Measurements from ENCODE around the gene PTGDR2.

PTGDR2 gene

GRCh38 chr11:60821827-60822599 lies 33.7 kb downstream of the PTGDR2 start:
- DNase-seq (ENCODE audit: low read depth, low spot score): no peak
- Histone ChIP-seq H3K9ac (ENCODE audit: insufficient read length, low read depth) (no peak overlapping the region), H3K4me1 (ENCODE audit: insufficient read depth, insufficient read length) (peaks cover 7% of the 10 kb centered on the region)

GRCh38 chr11:60818057-60818456 lies 37.7 kb downstream of the PTGDR2 start:
- Histone ChIP-seq H3K9me3 (ENCODE audit: insufficient read depth, low read length) (peaks cover 12% of the 10 kb centered on the region), H3K27me3 (ENCODE audit: insufficient read depth, insufficient read length) (no peaks in the 10 kb centered on the region), H3K4me3 (ENCODE audit: insufficient read length, low read depth) (no peak overlapping the region), H3K4me1 (ENCODE audit: insufficient read depth, insufficient read length) (peaks cover 7% of the 10 kb centered on the region), H3K36me3 (ENCODE audit: insufficient read depth, insufficient read length, low read length) (no peaks in the 10 kb centered on the region), H3K9ac (ENCODE audit: insufficient read length, low read depth) (no peak overlapping the region)
- DNase-seq (ENCODE audit: low read depth, low spot score): no peak
- TF ChIP-seq ZNF274 (IDR thresholded peaks at IDR 0.05; ENCODE audit: low read depth, low read length): no peak
- no peak for TF ChIP-seq SUZ12 (IDR thresholded peaks at IDR 0.05; ENCODE audit: extremely low read depth, insufficient read depth, insufficient read length)
- no peak for TF ChIP-seq YY1 (IDR thresholded peaks at IDR 0.05; ENCODE audit: insufficient read depth, insufficient read length)

More at GRCh38 chr11:60821827-60822599, 33.7 kb downstream of the PTGDR2 start:
- Histone ChIP-seq H3K9me3 (ENCODE audit: insufficient read depth, low read length) (peaks cover 3% of the 10 kb centered on the region), H3K27me3 (ENCODE audit: insufficient read depth, insufficient read length) (no peaks in the 10 kb centered on the region), H3K36me3 (ENCODE audit: insufficient read depth, insufficient read length, low read length) (no peaks in the 10 kb centered on the region), H3K4me3 (ENCODE audit: insufficient read length, low read depth) (no peak overlapping the region)
- no peak for TF ChIP-seq ZNF274 (IDR thresholded peaks at IDR 0.05; ENCODE audit: low read depth, low read length)
- no peak for TF ChIP-seq SUZ12 (IDR thresholded peaks at IDR 0.05; ENCODE audit: extremely low read depth, insufficient read depth, insufficient read length)
- TF ChIP-seq YY1 (IDR thresholded peaks at IDR 0.05; ENCODE audit: insufficient read depth, insufficient read length): no peak

DNA sequence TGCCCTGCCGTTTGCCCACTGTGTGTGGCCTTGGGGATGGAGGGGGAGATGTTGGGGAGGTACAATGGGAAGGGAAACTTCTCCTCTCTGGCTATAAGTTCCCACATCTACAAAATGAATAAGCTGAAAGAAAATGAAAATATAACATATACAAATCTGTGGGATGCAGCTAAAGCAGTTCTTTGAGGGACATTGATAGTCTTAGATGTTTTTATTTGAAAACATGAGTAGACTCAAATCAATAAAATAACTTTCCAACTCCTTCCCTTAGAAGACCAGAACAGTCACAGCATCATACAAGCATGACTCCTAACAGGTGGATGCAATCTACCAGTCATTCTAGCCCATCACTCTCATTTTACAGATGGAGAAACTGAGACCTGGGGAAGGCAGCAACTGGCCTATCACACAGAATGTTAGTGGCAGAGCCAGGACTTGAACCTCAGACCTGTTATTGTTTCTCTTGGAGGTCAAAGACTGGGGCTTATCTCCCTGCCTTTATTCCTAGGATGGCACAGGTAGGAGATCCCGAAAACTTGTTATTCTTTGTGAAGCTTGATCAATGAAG lies 39.1 kb downstream of the PTGDR2 start:
- Histone ChIP-seq H3K9me3 (ENCODE audit: insufficient read depth, low read length) (peaks cover 12% of the 10 kb centered on the region), H3K4me3 (ENCODE audit: insufficient read length, low read depth) (no peak overlapping the region), H3K36me3 (ENCODE audit: insufficient read depth, insufficient read length, low read length) (no peaks in the 10 kb centered on the region), H3K4me1 (ENCODE audit: insufficient read depth, insufficient read length) (peaks cover under 1% of the 10 kb centered on the region), H3K9ac (ENCODE audit: insufficient read length, low read depth) (no peak overlapping the region), H3K27me3 (ENCODE audit: insufficient read depth, insufficient read length) (no peaks in the 10 kb centered on the region)
- no peak for DNase-seq (ENCODE audit: low read depth, low spot score)
- TF ChIP-seq YY1 (IDR thresholded peaks at IDR 0.05; ENCODE audit: insufficient read depth, insufficient read length) (no peak), SUZ12 (IDR thresholded peaks at IDR 0.05; ENCODE audit: extremely low read depth, insufficient read depth, insufficient read length) (no peak), ZNF274 (IDR thresholded peaks at IDR 0.05; ENCODE audit: low read depth, low read length) (no peak)

DNA sequence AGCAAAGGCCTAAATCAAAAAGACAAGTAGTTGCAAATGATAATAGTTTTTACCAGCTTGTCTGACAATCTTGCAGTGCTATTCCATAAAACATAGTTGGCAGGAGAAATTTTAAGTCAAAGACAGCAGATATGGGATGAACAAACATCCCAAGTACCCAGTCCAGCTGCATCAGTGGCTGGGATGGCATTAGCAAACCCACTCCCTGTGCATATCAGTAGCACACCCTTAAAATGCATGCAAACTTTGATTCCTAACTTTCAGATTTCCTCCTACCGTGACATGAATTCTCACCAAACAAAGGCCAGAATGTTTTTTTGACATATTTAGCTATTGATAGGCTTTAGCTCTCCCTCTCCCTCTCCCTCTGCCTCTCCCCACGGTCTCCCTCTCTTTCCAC lies 41.6 kb downstream of the PTGDR2 start:
- H3K27me3 ChIP-seq (ENCODE audit: insufficient read depth, insufficient read length): no peaks in the 10 kb centered on the region
- no peak overlapping the region for H3K9ac ChIP-seq (ENCODE audit: insufficient read length, low read depth)
- H3K9me3 ChIP-seq (ENCODE audit: insufficient read depth, low read length): peaks cover 12% of the 10 kb centered on the region
- TF ChIP-seq ZNF274 (IDR thresholded peaks at IDR 0.05; ENCODE audit: low read depth, low read length) (no peak), YY1 (IDR thresholded peaks at IDR 0.05; ENCODE audit: insufficient read depth, insufficient read length) (no peak), SUZ12 (IDR thresholded peaks at IDR 0.05; ENCODE audit: extremely low read depth, insufficient read depth, insufficient read length) (no peak)
- DNase-seq (ENCODE audit: low read depth, low spot score): no peak
- H3K36me3 ChIP-seq (ENCODE audit: insufficient read depth, insufficient read length, low read length): no peaks in the 10 kb centered on the region
- H3K4me1 ChIP-seq (ENCODE audit: insufficient read depth, insufficient read length): peaks cover 7% of the 10 kb centered on the region
- no peak overlapping the region for H3K4me3 ChIP-seq (ENCODE audit: insufficient read length, low read depth)

DNA sequence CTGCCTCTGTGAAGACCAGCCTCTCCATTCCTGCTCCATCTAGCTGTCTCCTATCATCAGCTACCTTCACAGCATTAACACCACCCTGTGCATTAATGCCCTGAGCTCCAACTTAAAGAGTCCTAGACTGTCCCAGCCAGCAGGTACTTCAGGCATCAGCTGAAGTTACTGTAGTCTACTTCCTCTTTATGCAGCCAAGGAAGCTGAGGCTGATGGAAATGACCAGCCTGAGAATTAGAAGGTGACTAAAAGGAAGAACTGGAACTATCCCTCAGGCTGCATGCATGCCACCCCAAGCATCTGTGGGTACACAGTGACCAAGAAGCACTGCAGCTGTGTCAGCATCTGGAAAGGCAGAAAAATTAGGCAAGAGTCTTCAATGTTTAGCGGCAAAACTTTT lies 42.4 kb downstream of the PTGDR2 start:
- no peaks in the 10 kb centered on the region for H3K36me3 ChIP-seq (ENCODE audit: insufficient read depth, insufficient read length, low read length)
- H3K4me3 ChIP-seq (ENCODE audit: insufficient read length, low read depth): no peak overlapping the region
- no peak for DNase-seq (ENCODE audit: low read depth, low spot score)
- no peak for TF ChIP-seq SUZ12 (IDR thresholded peaks at IDR 0.05; ENCODE audit: extremely low read depth, insufficient read depth, insufficient read length)
- TF ChIP-seq ZNF274 (IDR thresholded peaks at IDR 0.05; ENCODE audit: low read depth, low read length): no peak
- TF ChIP-seq YY1 (IDR thresholded peaks at IDR 0.05; ENCODE audit: insufficient read depth, insufficient read length): no peak
- H3K4me1 ChIP-seq (ENCODE audit: insufficient read depth, insufficient read length): peaks cover 7% of the 10 kb centered on the region
- no peak overlapping the region for H3K9ac ChIP-seq (ENCODE audit: insufficient read length, low read depth)
- H3K27me3 ChIP-seq (ENCODE audit: insufficient read depth, insufficient read length): no peaks in the 10 kb centered on the region
- peaks cover 12% of the 10 kb centered on the region for H3K9me3 ChIP-seq (ENCODE audit: insufficient read depth, low read length)

DNA sequence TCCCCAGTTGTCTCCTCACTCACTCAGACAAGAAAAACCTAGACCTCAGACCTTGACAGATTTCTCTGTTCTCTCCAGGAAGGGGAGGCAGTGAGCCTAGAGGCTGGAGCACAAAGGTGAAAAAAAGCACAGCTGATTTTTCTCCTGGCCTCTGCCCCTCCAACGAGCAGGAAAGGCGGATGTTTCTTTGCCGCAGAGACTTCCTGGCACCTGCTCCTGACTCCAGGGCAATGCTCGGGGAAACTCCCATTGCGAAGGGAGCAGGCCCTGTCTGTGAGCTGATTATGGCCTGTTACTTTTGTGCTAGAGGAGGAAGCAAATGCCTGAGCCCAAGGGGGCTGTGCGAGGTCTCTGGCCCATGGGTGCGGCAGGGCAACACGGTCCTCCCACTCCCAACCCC lies 45.2 kb downstream of the PTGDR2 start:
- TF ChIP-seq YY1 (IDR thresholded peaks at IDR 0.05; ENCODE audit: insufficient read depth, insufficient read length) (no peak), ZNF274 (IDR thresholded peaks at IDR 0.05; ENCODE audit: low read depth, low read length) (no peak), SUZ12 (IDR thresholded peaks at IDR 0.05; ENCODE audit: extremely low read depth, insufficient read depth, insufficient read length) (no peak)
- no peaks in the 10 kb centered on the region for H3K9me3 ChIP-seq (ENCODE audit: insufficient read depth, low read length)
- H3K36me3 ChIP-seq (ENCODE audit: insufficient read depth, insufficient read length, low read length): no peaks in the 10 kb centered on the region
- no peak overlapping the region for H3K4me3 ChIP-seq (ENCODE audit: insufficient read length, low read depth)
- no peak for DNase-seq (ENCODE audit: low read depth, low spot score)
- no peaks in the 10 kb centered on the region for H3K27me3 ChIP-seq (ENCODE audit: insufficient read depth, insufficient read length)
- H3K4me1 ChIP-seq (ENCODE audit: insufficient read depth, insufficient read length): peaks cover 7% of the 10 kb centered on the region
- H3K9ac ChIP-seq (ENCODE audit: insufficient read length, low read depth): no peak overlapping the region

DNA sequence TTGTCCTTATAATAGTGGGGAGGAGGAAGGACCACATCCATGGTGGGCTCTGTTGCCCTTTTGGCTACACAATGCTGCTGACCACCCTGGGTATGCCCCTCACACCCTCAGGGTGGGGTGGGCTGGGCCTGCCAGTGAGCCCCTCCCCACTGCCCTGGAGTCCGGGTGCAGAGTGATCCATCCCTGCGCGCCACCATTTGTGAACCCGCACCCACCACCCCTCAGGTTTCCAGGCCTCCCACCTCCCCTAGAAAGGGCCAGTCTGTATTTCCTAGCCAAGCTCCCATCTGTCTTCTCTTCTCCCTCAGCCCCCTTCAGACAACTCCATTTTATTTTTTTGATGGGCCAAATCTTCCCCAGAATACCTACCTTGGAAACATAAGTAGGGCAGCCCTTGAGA lies 45.6 kb downstream of the PTGDR2 start:
- Histone ChIP-seq H3K4me3 (ENCODE audit: insufficient read length, low read depth) (no peak overlapping the region), H3K36me3 (ENCODE audit: insufficient read depth, insufficient read length, low read length) (no peaks in the 10 kb centered on the region), H3K27me3 (ENCODE audit: insufficient read depth, insufficient read length) (no peaks in the 10 kb centered on the region)

More for the DNA sequence above, 45.6 kb downstream of the PTGDR2 start:
- DNase-seq (ENCODE audit: low read depth, low spot score): no peak
- Histone ChIP-seq H3K9ac (ENCODE audit: insufficient read length, low read depth) (no peak overlapping the region), H3K9me3 (ENCODE audit: insufficient read depth, low read length) (no peaks in the 10 kb centered on the region), H3K4me1 (ENCODE audit: insufficient read depth, insufficient read length) (peaks cover 7% of the 10 kb centered on the region)
- TF ChIP-seq ZNF274 (IDR thresholded peaks at IDR 0.05; ENCODE audit: low read depth, low read length) (no peak), YY1 (IDR thresholded peaks at IDR 0.05; ENCODE audit: insufficient read depth, insufficient read length) (no peak), SUZ12 (IDR thresholded peaks at IDR 0.05; ENCODE audit: extremely low read depth, insufficient read depth, insufficient read length) (no peak)
